ENCODE measurements around the gene RAPGEF5.

Gene RAPGEF5

GRCh38 chr7:22210967-22211366 lies 146.0 kb downstream of the RAPGEF5 start:
- no peak for DNase-seq

GRCh38 chr7:22210355-22210754 lies 146.6 kb downstream of the RAPGEF5 start:
- no peak for DNase-seq

GRCh38 chr7:22208799-22209198 lies 148.2 kb downstream of the RAPGEF5 start:
- no peak for DNase-seq

GRCh38 chr7:22207724-22208225 lies 149.2 kb downstream of the RAPGEF5 start:
- no peak for DNase-seq

GRCh38 chr7:22205631-22206030 lies 151.3 kb downstream of the RAPGEF5 start:
- DNase-seq: no peak

- DNase-seq: no peak
Observed at GRCh38 chr7:22204312-22204711, 152.6 kb downstream of the RAPGEF5 start.

- DNase-seq: no peak
Observed at GRCh38 chr7:22202141-22202540, 154.8 kb downstream of the RAPGEF5 start.

- no peak for DNase-seq
Observed at GRCh38 chr7:22201186-22201880, 155.6 kb downstream of the RAPGEF5 start.

GRCh38 chr7:22200777-22201176 lies 156.2 kb downstream of the RAPGEF5 start:
- DNase-seq: no peak

- DNase-seq: no peak
Observed at GRCh38 chr7:22200238-22200637, 156.7 kb downstream of the RAPGEF5 start.

GRCh38 chr7:22197376-22197775 lies 159.6 kb downstream of the RAPGEF5 start:
- no peak for DNase-seq

GRCh38 chr7:22196429-22196828 lies 160.5 kb downstream of the RAPGEF5 start:
- no peak for DNase-seq

- DNase-seq: no peak
Observed at GRCh38 chr7:22195397-22196172, 161.4 kb downstream of the RAPGEF5 start.

GRCh38 chr7:22194658-22195273 lies 162.2 kb downstream of the RAPGEF5 start:
- no peak for DNase-seq

GRCh38 chr7:22193450-22193983 lies 163.4 kb downstream of the RAPGEF5 start:
- DNase-seq: no peak

GRCh38 chr7:22192801-22193200 lies 164.2 kb downstream of the RAPGEF5 start:
- DNase-seq: no peak

- DNase-seq: no peak
Observed at GRCh38 chr7:22190736-22191135, 166.2 kb downstream of the RAPGEF5 start.

- DNase-seq: no peak
Observed at GRCh38 chr7:22189741-22190140, 167.2 kb downstream of the RAPGEF5 start.

GRCh38 chr7:22189230-22189629 lies 167.7 kb downstream of the RAPGEF5 start:
- DNase-seq: no peak

- no peak for DNase-seq
Observed at GRCh38 chr7:22187691-22188348, 169.1 kb downstream of the RAPGEF5 start.

GRCh38 chr7:22185559-22185958 lies 171.4 kb downstream of the RAPGEF5 start:
- no peak for DNase-seq

GRCh38 chr7:22184549-22185199 lies 172.3 kb downstream of the RAPGEF5 start:
- no peak for DNase-seq

Data from CD4-positive, alpha-beta T cell treated with Interleukin-17A for 1 hour (primary cell).